ENCODE results near the gene CABP2.
A peak's percentile ranks its signal among the peaks of the same experiment; 100 is the strongest.

Gene CABP2

DNA sequence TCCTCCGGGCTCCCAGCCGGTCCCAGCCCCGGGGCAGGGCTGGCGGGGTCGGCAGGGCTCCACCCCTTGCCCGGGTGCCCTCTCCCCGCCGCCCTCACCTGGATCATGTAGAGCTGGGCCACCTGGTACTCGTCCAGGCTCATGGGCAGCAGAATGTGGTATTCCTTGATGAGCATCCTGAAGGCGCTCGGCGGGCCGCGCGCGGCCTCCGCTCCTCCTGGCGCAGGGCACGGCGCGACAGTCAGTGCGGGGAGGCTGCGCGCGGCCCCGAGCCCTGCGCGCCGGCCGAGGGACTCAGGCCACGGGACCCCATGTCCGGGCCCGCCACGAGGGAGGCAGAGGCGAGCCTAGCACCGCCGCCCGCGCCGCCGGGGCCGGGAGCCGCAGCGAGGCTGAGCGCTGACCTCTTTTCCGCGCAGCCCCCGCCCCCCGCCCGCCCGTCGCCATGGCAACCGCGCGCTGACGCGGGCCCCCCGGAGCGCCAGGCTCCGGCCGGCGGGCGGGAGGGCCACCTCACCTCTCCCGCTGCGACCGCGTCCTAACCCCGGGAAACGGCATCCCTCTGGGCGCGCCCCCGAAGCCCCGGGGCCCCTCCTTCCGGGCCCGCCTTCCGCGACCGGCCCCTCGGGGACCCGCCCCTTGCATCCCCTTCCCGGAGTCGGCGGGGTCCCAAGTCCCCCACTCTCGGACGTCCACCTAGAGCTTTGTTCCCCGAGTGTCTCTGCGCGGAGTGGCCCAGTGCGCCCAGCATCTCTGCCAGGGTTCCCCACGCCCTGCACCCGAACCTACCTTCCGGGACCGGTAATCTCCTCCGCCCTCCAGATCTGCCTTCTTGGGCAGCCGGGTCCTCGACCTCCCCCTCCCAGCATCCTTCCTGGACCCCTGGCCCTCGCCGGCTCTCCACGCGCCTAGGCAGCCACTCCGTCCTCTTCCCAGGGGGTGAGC is 19.0 kb downstream of the CABP2 start:
- DNase-seq (ENCODE audit: low read depth): peak; percentile 22
- TF ChIP-seq CTCF (IDR thresholded peaks at IDR 0.05; ENCODE audit: insufficient read depth, low read depth, low read length, missing control alignments): no peak
- H3K4me3 ChIP-seq (ENCODE audit: low read length): peak overlapping the region; percentile 77

GRCh38 chr11:67503119-67504004 is 19.9 kb downstream of the CABP2 start:
- DNase-seq (ENCODE audit: low read depth): no peak
- no peak for TF ChIP-seq CTCF (IDR thresholded peaks at IDR 0.05; ENCODE audit: insufficient read depth, low read depth, low read length, missing control alignments)
- peak overlapping the region; percentile 77 for H3K4me3 ChIP-seq (ENCODE audit: low read length)

- no peak for TF ChIP-seq CTCF (IDR thresholded peaks at IDR 0.05; ENCODE audit: insufficient read depth, low read depth, low read length, missing control alignments)
- no peak for DNase-seq (ENCODE audit: low read depth)
- H3K4me3 ChIP-seq (ENCODE audit: low read length): no peak overlapping the region
Observed at GRCh38 chr11:67502328-67502979, 20.8 kb downstream of the CABP2 start.

DNA sequence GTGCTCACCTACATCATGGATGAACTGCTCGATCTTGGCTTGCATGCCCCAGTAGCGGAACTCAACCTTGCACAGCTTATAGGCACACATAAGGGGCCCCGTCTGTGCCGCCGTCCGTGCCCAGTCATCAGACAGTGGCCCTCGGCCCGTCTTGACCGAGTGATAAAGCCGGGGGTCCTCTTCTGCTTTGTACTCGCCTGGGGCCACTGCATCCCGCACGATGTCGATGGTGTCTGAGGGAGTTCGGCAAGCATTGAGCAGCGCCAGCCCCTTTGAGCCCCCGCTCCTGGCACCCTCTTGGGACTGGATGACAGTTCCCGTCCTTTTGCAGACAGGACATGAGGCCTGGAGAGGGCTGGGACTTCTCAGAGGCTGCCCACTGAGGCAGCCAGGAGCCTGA is 21.4 kb downstream of the CABP2 start:
- no peak for DNase-seq (ENCODE audit: low read depth)
- H3K4me3 ChIP-seq (ENCODE audit: low read length): no peak overlapping the region
- no peak for TF ChIP-seq CTCF (IDR thresholded peaks at IDR 0.05; ENCODE audit: insufficient read depth, low read depth, low read length, missing control alignments)

GRCh38 chr11:67500831-67501715 is 22.2 kb downstream of the CABP2 start:
- TF ChIP-seq CTCF (IDR thresholded peaks at IDR 0.05; ENCODE audit: insufficient read depth, low read depth, low read length, missing control alignments): no peak
- H3K4me3 ChIP-seq (ENCODE audit: low read length): no peak overlapping the region
- peak; percentile 60 for DNase-seq (ENCODE audit: low read depth)

DNA sequence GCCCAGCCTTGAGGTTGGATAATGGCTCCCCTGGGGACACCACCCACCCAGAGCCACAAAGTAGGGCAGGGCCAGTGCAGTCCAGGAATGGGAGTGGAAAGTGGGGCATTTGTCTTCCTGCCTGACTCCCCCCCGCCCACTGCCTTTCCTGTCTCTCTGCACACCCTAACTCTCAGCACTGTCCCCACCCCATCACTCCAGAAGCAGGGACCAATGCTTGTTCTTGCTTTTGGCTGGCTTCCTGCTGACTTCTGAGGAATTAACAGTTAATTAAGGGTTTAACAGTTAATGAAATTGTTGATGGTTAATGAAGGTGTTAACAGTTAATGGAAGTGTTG is 22.8 kb downstream of the CABP2 start:
- no peak for DNase-seq (ENCODE audit: low read depth)
- no peak for TF ChIP-seq CTCF (IDR thresholded peaks at IDR 0.05; ENCODE audit: insufficient read depth, low read depth, low read length, missing control alignments)
- no peak overlapping the region for H3K4me3 ChIP-seq (ENCODE audit: low read length)

Data from epithelial cell of esophagus (primary cell).